Mammary epithelial cell (primary cell): ENCODE measurements around the gene GPR135.
"Not testable (repeated sequence)": the region's sequence is repeated elsewhere in the genome, so short reads cannot be mapped to it uniquely, and the experiment has no call there.

Source experiments
- EZH2 ChIP-seq: IDR thresholded peaks from 2 replicates; pipeline ENCODE4 v1.6.1; 2012; ENCODE audit warnings: low read length, inconsistent platforms, borderline replicate concordance
- TF ChIP-seq, protein P1 (sequence below), 2 donors: IDR thresholded peaks in 1 of 2; conservative IDR thresholded peaks in 1 of 2; 2 replicates each; pipeline ENCODE4 v1.5.1; 2011 to 2012; ENCODE audit warnings: inconsistent platforms in 2 of 2, low read length in 2 of 2, mild to moderate bottlenecking in 2 of 2, control low read depth in 1 of 2, low read depth in 1 of 2; ENCODE audit not compliant: insufficient read depth in 1 of 2; ENCODE audit errors: extremely low read depth in 1 of 2

DNA sequence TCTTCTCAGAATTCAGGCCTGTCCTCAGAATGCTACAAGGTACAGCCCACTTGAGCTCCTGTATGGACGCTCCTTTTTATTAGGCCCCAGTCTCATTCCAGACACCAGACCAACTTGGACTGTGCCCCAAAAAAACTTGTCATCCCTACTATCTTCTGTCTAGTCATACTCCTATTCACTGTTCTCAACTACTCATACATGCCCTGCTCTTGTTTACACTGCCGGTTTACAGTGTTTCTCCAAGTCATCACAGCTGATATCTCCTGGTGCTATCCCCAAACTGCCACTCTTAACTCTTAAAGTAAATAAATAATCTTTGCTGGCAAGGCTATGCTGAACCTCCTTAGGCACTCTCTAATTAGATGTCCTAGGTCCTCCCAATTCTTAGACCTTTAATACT is 16.5 kb downstream of the GPR135 start:
- TF ChIP-seq, protein P1, sequence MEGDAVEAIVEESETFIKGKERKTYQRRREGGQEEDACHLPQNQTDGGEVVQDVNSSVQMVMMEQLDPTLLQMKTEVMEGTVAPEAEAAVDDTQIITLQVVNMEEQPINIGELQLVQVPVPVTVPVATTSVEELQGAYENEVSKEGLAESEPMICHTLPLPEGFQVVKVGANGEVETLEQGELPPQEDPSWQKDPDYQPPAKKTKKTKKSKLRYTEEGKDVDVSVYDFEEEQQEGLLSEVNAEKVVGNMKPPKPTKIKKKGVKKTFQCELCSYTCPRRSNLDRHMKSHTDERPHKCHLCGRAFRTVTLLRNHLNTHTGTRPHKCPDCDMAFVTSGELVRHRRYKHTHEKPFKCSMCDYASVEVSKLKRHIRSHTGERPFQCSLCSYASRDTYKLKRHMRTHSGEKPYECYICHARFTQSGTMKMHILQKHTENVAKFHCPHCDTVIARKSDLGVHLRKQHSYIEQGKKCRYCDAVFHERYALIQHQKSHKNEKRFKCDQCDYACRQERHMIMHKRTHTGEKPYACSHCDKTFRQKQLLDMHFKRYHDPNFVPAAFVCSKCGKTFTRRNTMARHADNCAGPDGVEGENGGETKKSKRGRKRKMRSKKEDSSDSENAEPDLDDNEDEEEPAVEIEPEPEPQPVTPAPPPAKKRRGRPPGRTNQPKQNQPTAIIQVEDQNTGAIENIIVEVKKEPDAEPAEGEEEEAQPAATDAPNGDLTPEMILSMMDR (conservative IDR thresholded peaks at IDR 0.05 in 1 of 2, IDR thresholded peaks at IDR 0.05 in 1 of 2; ENCODE audit: extremely low read depth in 1 of 2, insufficient read depth in 1 of 2, low read depth in 1 of 2, low read length in 2 of 2) = not testable (repeated sequence)
- not testable (repeated sequence) for TF ChIP-seq EZH2
